Ishikawa (cell line): Measurements from ENCODE around the gene SLC2A4.

ENCODE experiments used
- CEBPB ChIP-seq: IDR thresholded peaks from 2 replicates; pipeline ENCODE4 v1.6.1; 2012
- CREB1 ChIP-seq: IDR thresholded peaks from 2 replicates; pipeline ENCODE4 v1.6.1; 2012; ENCODE audit warnings: low read depth
- FOXM1 ChIP-seq: IDR thresholded peaks from 2 replicates; pipeline ENCODE4 v1.6.1; 2012; ENCODE audit warnings: low read depth, borderline replicate concordance
- RAD21 ChIP-seq: IDR thresholded peaks from 2 replicates; pipeline ENCODE4 v1.6.1; 2012; ENCODE audit warnings: low read depth
- REST ChIP-seq: IDR thresholded peaks from 2 replicates; pipeline ENCODE4 v1.6.1; 2012; ENCODE audit warnings: low read depth, mild to moderate bottlenecking
- TAF1 ChIP-seq: IDR thresholded peaks from 2 replicates; pipeline ENCODE4 v1.6.1; 2012; ENCODE audit warnings: low read depth, mild to moderate bottlenecking
- USF1 ChIP-seq: IDR thresholded peaks from 2 replicates; pipeline ENCODE4 v1.6.1; 2012

GRCh38 chr17:7237761-7238419, 43.6 kb upstream of the SLC2A4 start:
- TF ChIP-seq USF1: no peak
- no peak for TF ChIP-seq CEBPB
- TF ChIP-seq TAF1: peak; percentile 64
- no peak for TF ChIP-seq RAD21
- no peak for TF ChIP-seq FOXM1
- TF ChIP-seq REST: no peak
- no peak for TF ChIP-seq CREB1
